ENCODE data around the gene STK4. TPM values are rescaled to one million over a fixed set of nuclear protein-coding genes. Genes with fewer than 3 reads are reported as not detected.

The STK4 gene
- total RNA-seq, 1 donor from 2014 or later: 25.3 TPM

GRCh38 chr20:45070932-45071632, 104.8 kb downstream of the STK4 start:
- TF ChIP-seq, protein P1, sequence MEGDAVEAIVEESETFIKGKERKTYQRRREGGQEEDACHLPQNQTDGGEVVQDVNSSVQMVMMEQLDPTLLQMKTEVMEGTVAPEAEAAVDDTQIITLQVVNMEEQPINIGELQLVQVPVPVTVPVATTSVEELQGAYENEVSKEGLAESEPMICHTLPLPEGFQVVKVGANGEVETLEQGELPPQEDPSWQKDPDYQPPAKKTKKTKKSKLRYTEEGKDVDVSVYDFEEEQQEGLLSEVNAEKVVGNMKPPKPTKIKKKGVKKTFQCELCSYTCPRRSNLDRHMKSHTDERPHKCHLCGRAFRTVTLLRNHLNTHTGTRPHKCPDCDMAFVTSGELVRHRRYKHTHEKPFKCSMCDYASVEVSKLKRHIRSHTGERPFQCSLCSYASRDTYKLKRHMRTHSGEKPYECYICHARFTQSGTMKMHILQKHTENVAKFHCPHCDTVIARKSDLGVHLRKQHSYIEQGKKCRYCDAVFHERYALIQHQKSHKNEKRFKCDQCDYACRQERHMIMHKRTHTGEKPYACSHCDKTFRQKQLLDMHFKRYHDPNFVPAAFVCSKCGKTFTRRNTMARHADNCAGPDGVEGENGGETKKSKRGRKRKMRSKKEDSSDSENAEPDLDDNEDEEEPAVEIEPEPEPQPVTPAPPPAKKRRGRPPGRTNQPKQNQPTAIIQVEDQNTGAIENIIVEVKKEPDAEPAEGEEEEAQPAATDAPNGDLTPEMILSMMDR (IDR thresholded peaks at IDR 0.05): no peak
- peaks cover 21% of the 10 kb centered on the region for H3K36me3 Mint-ChIP-seq (ENCODE audit: unreplicated experiment)
- DNase-seq (ENCODE audit: extremely low spot score, unreplicated experiment): peak; percentile 15

GRCh38 chr20:45072066-45072465, 105.8 kb downstream of the STK4 start:
- Mint-ChIP-seq H3K27me3 (ENCODE audit: unreplicated experiment) (no peaks in the 10 kb centered on the region), H3K27ac (ENCODE audit: unreplicated experiment) (no peak overlapping the region), H3K36me3 (ENCODE audit: unreplicated experiment) (peaks cover 24% of the 10 kb centered on the region), H3K4me3 (ENCODE audit: unreplicated experiment) (no peak overlapping the region), H3K9me3 (ENCODE audit: unreplicated experiment) (no peaks in the 10 kb centered on the region), H3K4me1 (ENCODE audit: unreplicated experiment) (peaks cover 6% of the 10 kb centered on the region)
- TF ChIP-seq, protein P1 (IDR thresholded peaks at IDR 0.05): no peak
- DNase-seq (ENCODE audit: extremely low spot score, unreplicated experiment): peak; percentile 32

More at GRCh38 chr20:45070932-45071632, 104.8 kb downstream of the STK4 start:
- peaks cover 10% of the 10 kb centered on the region for H3K4me1 Mint-ChIP-seq (ENCODE audit: unreplicated experiment)
- no peak overlapping the region for H3K27ac Mint-ChIP-seq (ENCODE audit: unreplicated experiment)
- H3K4me3 Mint-ChIP-seq (ENCODE audit: unreplicated experiment): no peak overlapping the region
- H3K27me3 Mint-ChIP-seq (ENCODE audit: unreplicated experiment): no peaks in the 10 kb centered on the region
- H3K9me3 Mint-ChIP-seq (ENCODE audit: unreplicated experiment): no peaks in the 10 kb centered on the region

DNA sequence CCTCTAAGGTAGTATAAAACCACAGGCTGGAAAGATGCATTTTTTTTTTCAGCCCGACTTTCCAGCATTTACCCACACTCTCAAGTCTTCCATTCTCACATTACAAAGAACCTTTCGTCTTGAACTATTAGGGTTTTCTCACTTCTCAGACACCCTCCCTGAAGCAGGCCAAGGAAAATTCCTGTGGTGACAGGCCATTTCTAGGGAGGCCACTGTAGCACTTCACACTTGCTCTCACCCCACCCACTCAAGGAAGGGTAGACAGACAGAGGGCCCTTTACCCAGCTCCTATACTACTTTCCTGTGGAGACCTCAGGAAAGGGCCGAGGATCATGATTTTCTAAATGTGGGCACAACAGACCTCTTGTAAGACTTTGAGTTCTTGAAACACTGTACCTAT, 106.9 kb downstream of the STK4 start:
- Mint-ChIP-seq H3K4me3 (ENCODE audit: unreplicated experiment) (no peak overlapping the region), H3K27ac (ENCODE audit: unreplicated experiment) (no peak overlapping the region), H3K27me3 (ENCODE audit: unreplicated experiment) (no peaks in the 10 kb centered on the region), H3K4me1 (ENCODE audit: unreplicated experiment) (peaks cover 6% of the 10 kb centered on the region), H3K36me3 (ENCODE audit: unreplicated experiment) (peaks cover 26% of the 10 kb centered on the region), H3K9me3 (ENCODE audit: unreplicated experiment) (no peaks in the 10 kb centered on the region)
- TF ChIP-seq, protein P1 (IDR thresholded peaks at IDR 0.05): no peak
- DNase-seq (ENCODE audit: extremely low spot score, unreplicated experiment): no peak

GRCh38 chr20:45077559-45077958, 111.2 kb downstream of the STK4 start:
- Mint-ChIP-seq H3K9me3 (ENCODE audit: unreplicated experiment) (no peaks in the 10 kb centered on the region), H3K27ac (ENCODE audit: unreplicated experiment) (no peak overlapping the region), H3K36me3 (ENCODE audit: unreplicated experiment) (peaks cover 29% of the 10 kb centered on the region), H3K27me3 (ENCODE audit: unreplicated experiment) (no peaks in the 10 kb centered on the region), H3K4me1 (ENCODE audit: unreplicated experiment) (peaks cover 2% of the 10 kb centered on the region), H3K4me3 (ENCODE audit: unreplicated experiment) (no peak overlapping the region)
- TF ChIP-seq, protein P1 (IDR thresholded peaks at IDR 0.05): no peak
- no peak for DNase-seq (ENCODE audit: extremely low spot score, unreplicated experiment)

GRCh38 chr20:45080867-45081624, 114.7 kb downstream of the STK4 start:
- H3K27me3 Mint-ChIP-seq (ENCODE audit: unreplicated experiment): no peaks in the 10 kb centered on the region
- no peak overlapping the region for H3K4me3 Mint-ChIP-seq (ENCODE audit: unreplicated experiment)
- H3K36me3 Mint-ChIP-seq (ENCODE audit: unreplicated experiment): peaks cover 22% of the 10 kb centered on the region
- no peak for DNase-seq (ENCODE audit: extremely low spot score, unreplicated experiment)
- H3K4me1 Mint-ChIP-seq (ENCODE audit: unreplicated experiment): no peaks in the 10 kb centered on the region
- no peak overlapping the region for H3K27ac Mint-ChIP-seq (ENCODE audit: unreplicated experiment)
- no peaks in the 10 kb centered on the region for H3K9me3 Mint-ChIP-seq (ENCODE audit: unreplicated experiment)
- TF ChIP-seq, protein P1 (IDR thresholded peaks at IDR 0.05): peak; percentile 54

Measured in osteocyte (in vitro differentiated cells).